MM.1S (cell line): ENCODE measurements around the gene GNAT2.

Experiments used
- CTCF ChIP-seq: fragments of 300-600 bp; sonication (generic); IDR thresholded peaks from 2 replicates; pipeline ENCODE4 v1.5.1; 2016; ENCODE audit warnings: antibody characterized with exemption, low read length, mixed read lengths
- EZH2 ChIP-seq: fragments of 300-600 bp; sonication (generic); optimal IDR thresholded peaks from 2 replicates; pipeline ENCODE3; 2017; ENCODE audit warnings: low read depth, mild to moderate bottlenecking, antibody characterized with exemption, low read length, mixed read lengths
- EZH2phosphoT487 ChIP-seq: fragments of 300-600 bp; sonication (generic); IDR thresholded peaks from 2 replicates; pipeline ENCODE4 v1.6.1; 2018; ENCODE audit warnings: antibody characterized with exemption, low read length

GRCh38 chr1:109632671-109633346 lies 13.4 kb upstream of the GNAT2 start:
- TF ChIP-seq CTCF: no peak
- no peak for TF ChIP-seq EZH2
- TF ChIP-seq EZH2phosphoT487: no peak
